HEK293 (cell line): ENCODE data around the gene HMGB1.

Source experiments
- CTCF ChIP-seq: fragments of 450-650 bp; formaldehyde crosslinking; IDR thresholded peaks from 2 replicates; pipeline ENCODE4 v1.5.1; 2016; ENCODE audit warnings: missing biosample characterization, missing genetic modification characterization
- GLI4 ChIP-seq: fragments of 450-650 bp; formaldehyde crosslinking; IDR thresholded peaks from 2 replicates; pipeline ENCODE4 v1.5.1; 2016; ENCODE audit warnings: missing biosample characterization, missing genetic modification characterization
- REPIN1 ChIP-seq: fragments of 450-650 bp; formaldehyde crosslinking; IDR thresholded peaks from 2 replicates; pipeline ENCODE4 v1.5.1; 2017; ENCODE audit warnings: missing biosample characterization, missing genetic modification characterization, low read depth
- REST ChIP-seq: fragments of 450-650 bp; formaldehyde crosslinking; IDR thresholded peaks from 2 replicates; pipeline ENCODE4 v1.5.1; 2016; ENCODE audit warnings: missing biosample characterization, missing genetic modification characterization
- ZBTB8A ChIP-seq: fragments of 450-650 bp; formaldehyde crosslinking; IDR thresholded peaks from 2 replicates; pipeline ENCODE4 v1.5.1; 2016; ENCODE audit warnings: missing biosample characterization, missing genetic modification characterization
- ZNF274 ChIP-seq, 2 experiments: fragments of 200-500 bp in 1 of 2; fragments of 450-650 bp in 1 of 2; sonication (Bioruptor generic) in 1 of 2; formaldehyde crosslinking in 1 of 2; IDR thresholded peaks; 2 replicates each; pipeline versions ENCODE4 v1.5.1 to v1.6.1; 2014 to 2016; ENCODE audit warnings: borderline replicate concordance in 1 of 2, inconsistent platforms in 1 of 2, low read length in 1 of 2, missing biosample characterization in 1 of 2, missing genetic modification characterization in 1 of 2
- ZNF350 ChIP-seq: fragments of 450-650 bp; formaldehyde crosslinking; IDR thresholded peaks from 2 replicates; pipeline ENCODE4 v1.5.0; 2017; ENCODE audit warnings: missing biosample characterization, mild to moderate bottlenecking, missing genetic modification characterization
- ZNF654 ChIP-seq: fragments of 450-650 bp; formaldehyde crosslinking; IDR thresholded peaks from 2 replicates; pipeline ENCODE4 v1.5.1; 2016; ENCODE audit warnings: low read depth, missing biosample characterization, missing genetic modification characterization
- ZSCAN18 ChIP-seq: fragments of 450-650 bp; formaldehyde crosslinking; IDR thresholded peaks from 2 replicates; pipeline ENCODE4 v1.5.1; 2016; ENCODE audit warnings: missing biosample characterization, missing genetic modification characterization

- TF ChIP-seq CTCF (tag by site-specific recombination) (no peak), GLI4 (no peak), REPIN1 (no peak), ZNF274 (IDR thresholded peaks at IDR 0.05; ENCODE audit: low read length) (no peak), ZNF274 (tag by site-specific recombination; IDR thresholded peaks at IDR 0.05; ENCODE audit: borderline replicate concordance) (no peak), ZSCAN18 (tag by site-specific recombination) (no peak), REST (tag by site-specific recombination) (no peak), ZBTB8A (tag by site-specific recombination) (no peak), ZNF654 (no peak), ZNF350 (tag by site-specific recombination) (no peak)
These were observed 15.6 kb upstream of the HMGB1 start for GRCh38 chr13:30481241-30481760.
